Non-pigmented ciliary epithelial cell (primary cell): Measurements from ENCODE around the gene TOR1A.

Source experiments
- DNase-seq: peaks from one replicate; pipeline ENCODE4 v3.0.0-alpha.2; 2010; ENCODE audit warnings: low read depth

Gene TOR1A

GRCh38 chr9:129823935-129824601, at the start of gene TOR1A:
Gene TOR1A, minus strand, starts transcription at chr9:129824136. Its CDS starts 51 bp downstream, at chr9:129824085.
- DNase-seq, result peak; percentile 57

- no peak for DNase-seq
Measured at GRCh38 chr9:129871046-129871445, 47.1 kb upstream of the TOR1A start.

GRCh38 chr9:129869585-129870501, 45.9 kb upstream of the TOR1A start:
- DNase-seq, result no peak

GRCh38 chr9:129868872-129869486, 45.0 kb upstream of the TOR1A start:
- no peak for DNase-seq

- DNase-seq, result no peak
Measured at GRCh38 chr9:129868023-129868871, 44.3 kb upstream of the TOR1A start.

- no peak for DNase-seq
Measured at GRCh38 chr9:129867136-129868022, 43.4 kb upstream of the TOR1A start.

- no peak for DNase-seq
Measured at GRCh38 chr9:129866394-129867135, 42.6 kb upstream of the TOR1A start.

GRCh38 chr9:129865668-129866320, 41.9 kb upstream of the TOR1A start:
- DNase-seq, result no peak

- DNase-seq, result no peak
Measured at GRCh38 chr9:129864991-129865647, 41.2 kb upstream of the TOR1A start.

- no peak for DNase-seq
Measured at GRCh38 chr9:129863059-129863690, 39.2 kb upstream of the TOR1A start.

- DNase-seq, result no peak
Measured at GRCh38 chr9:129861447-129861827, 37.5 kb upstream of the TOR1A start.

- no peak for DNase-seq
Measured at GRCh38 chr9:129860653-129861446, 36.9 kb upstream of the TOR1A start.

GRCh38 chr9:129858167-129858962, 34.4 kb upstream of the TOR1A start:
- no peak for DNase-seq

- DNase-seq, result no peak
Measured at GRCh38 chr9:129857207-129857606, 33.3 kb upstream of the TOR1A start.

- no peak for DNase-seq
Measured at GRCh38 chr9:129854588-129855110, 30.7 kb upstream of the TOR1A start.

- DNase-seq, result no peak
Measured at GRCh38 chr9:129853614-129854013, 29.7 kb upstream of the TOR1A start.

- DNase-seq, result no peak
Measured at GRCh38 chr9:129852579-129852978, 28.6 kb upstream of the TOR1A start.
